ENCODE results near the gene TMEM130. TPM values are rescaled to one million over a fixed set of nuclear protein-coding genes. Genes with fewer than 3 reads are reported as not detected.
A peak's percentile ranks its signal among the peaks of the same experiment; 100 is the strongest.

TMEM130 gene
- total RNA-seq, 2 donors from 2014 or later = 1.1 TPM; not detected in 1

DNA sequence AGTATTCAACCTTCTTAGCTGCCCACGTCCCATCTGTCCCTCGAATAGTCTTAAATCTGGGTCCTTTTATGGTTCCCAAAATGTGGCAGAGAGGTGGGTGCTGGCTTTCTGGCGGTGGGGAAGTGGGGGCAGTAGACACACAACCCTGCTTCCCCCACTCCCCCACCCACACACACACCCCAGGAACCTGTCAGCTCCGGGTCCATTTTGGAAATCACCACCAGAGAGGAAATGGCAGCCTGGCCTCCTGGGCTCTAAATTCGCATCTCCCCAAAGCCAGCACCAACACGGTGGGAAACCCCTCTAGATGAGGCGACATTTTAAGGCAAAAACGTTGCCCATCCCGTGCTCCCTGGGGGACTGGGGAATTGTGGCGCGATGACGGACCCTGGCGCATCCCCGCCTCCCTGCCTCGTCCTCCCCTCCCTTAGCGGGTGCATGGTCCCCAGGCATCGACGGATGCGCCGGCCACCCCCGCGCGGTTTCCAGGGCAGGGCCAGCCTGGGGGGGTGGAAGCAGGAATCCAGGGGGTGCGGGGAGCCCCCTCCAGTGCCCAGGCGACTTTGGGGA, 702 bp downstream of the TMEM130 start:
- TF ChIP-seq CTCF (IDR thresholded peaks at IDR 0.05) = no peak
- no peak for DNase-seq (ENCODE audit: low spot score)
- H3K4me3 ChIP-seq = peak overlapping the region in 1 of 2 donors; percentile 52

GRCh38 chr7:98868450-98868849, 1.4 kb downstream of the TMEM130 start:
- Histone ChIP-seq H3K36me3 (no peaks in the 10 kb centered on the region), H3K27ac (no peak overlapping the region), H3K4me3 (no peak overlapping the region), H3K4me1 (peaks cover 0 to 21% of the 10 kb centered on the region in 2 donors), H3K27me3 (peaks cover 5% of the 10 kb centered on the region in 2 donors), H3K9me3 (no peaks in the 10 kb centered on the region)
- no peak for DNase-seq (ENCODE audit: low spot score)
- no peak for TF ChIP-seq CTCF (IDR thresholded peaks at IDR 0.05)

More for the DNA sequence above, 702 bp downstream of the TMEM130 start:
- H3K36me3 ChIP-seq = no peaks in the 10 kb centered on the region
- H3K27me3 ChIP-seq = peaks cover 5% of the 10 kb centered on the region in 2 donors
- no peak overlapping the region for H3K27ac ChIP-seq
- no peaks in the 10 kb centered on the region for H3K9me3 ChIP-seq
- peaks cover 0 to 21% of the 10 kb centered on the region in 2 donors for H3K4me1 ChIP-seq

DNA sequence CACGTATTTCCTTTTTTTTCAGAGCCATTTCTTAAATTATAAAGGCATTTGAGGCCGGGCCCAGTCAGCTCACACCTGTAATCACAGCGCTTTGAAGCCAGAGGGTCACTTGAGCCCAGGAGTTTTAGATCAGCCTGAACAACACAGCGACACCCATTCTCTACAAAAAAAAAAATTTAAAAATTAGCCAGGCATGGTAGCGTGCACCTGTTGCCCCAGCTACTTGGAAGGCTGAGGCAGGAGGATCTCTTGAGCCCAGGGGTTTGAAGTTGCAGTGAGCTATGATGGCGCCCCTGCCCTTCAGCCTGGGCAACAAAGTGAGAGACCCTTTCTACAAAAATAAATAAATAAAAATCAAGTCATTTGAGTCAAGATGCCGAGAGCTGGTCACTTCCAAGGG, 3.0 kb downstream of the TMEM130 start:
- H3K4me3 ChIP-seq = no peak overlapping the region
- DNase-seq (ENCODE audit: low spot score) = no peak
- H3K27me3 ChIP-seq = peaks cover 5% of the 10 kb centered on the region in 2 donors
- peaks cover 0 to 21% of the 10 kb centered on the region in 2 donors for H3K4me1 ChIP-seq
- no peaks in the 10 kb centered on the region for H3K36me3 ChIP-seq
- H3K27ac ChIP-seq = no peak overlapping the region
- H3K9me3 ChIP-seq = no peaks in the 10 kb centered on the region
- TF ChIP-seq CTCF (IDR thresholded peaks at IDR 0.05) = no peak

DNA sequence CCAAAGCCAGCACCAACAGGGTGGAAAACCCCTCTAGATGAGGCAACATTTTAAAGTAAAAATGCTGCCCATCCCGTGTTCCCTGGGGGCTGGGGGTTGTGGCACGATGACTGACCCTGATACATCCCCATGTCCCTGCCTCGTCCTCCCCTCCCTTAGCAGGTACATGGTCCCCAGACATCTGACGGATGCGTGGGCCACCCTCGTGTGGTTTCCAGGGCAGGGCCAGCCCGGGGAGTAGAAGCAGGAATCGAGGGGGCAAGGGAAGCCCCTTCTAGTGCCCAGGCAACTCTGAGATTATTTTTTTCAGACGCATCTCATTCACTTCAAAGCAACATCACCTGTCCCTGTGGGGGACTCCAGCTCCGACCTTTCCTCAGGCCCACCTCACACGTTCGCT, 3.5 kb downstream of the TMEM130 start:
- peaks cover 0 to 21% of the 10 kb centered on the region in 2 donors for H3K4me1 ChIP-seq
- TF ChIP-seq CTCF (IDR thresholded peaks at IDR 0.05) = no peak
- no peaks in the 10 kb centered on the region for H3K9me3 ChIP-seq
- H3K27me3 ChIP-seq = peaks cover 5% of the 10 kb centered on the region in 2 donors
- H3K36me3 ChIP-seq = no peaks in the 10 kb centered on the region
- no peak overlapping the region for H3K27ac ChIP-seq
- no peak for DNase-seq (ENCODE audit: low spot score)
- H3K4me3 ChIP-seq = no peak overlapping the region

GRCh38 chr7:98864731-98865453, 4.9 kb downstream of the TMEM130 start:
- H3K27me3 ChIP-seq = peaks cover 5% of the 10 kb centered on the region in 2 donors
- H3K36me3 ChIP-seq = no peaks in the 10 kb centered on the region
- TF ChIP-seq CTCF (IDR thresholded peaks at IDR 0.05) = no peak

More at GRCh38 chr7:98864731-98865453, 4.9 kb downstream of the TMEM130 start:
- Histone ChIP-seq H3K27ac (no peak overlapping the region), H3K4me1 (peaks cover 0 to 13% of the 10 kb centered on the region in 2 donors), H3K4me3 (no peak overlapping the region), H3K9me3 (no peaks in the 10 kb centered on the region)
- no peak for DNase-seq (ENCODE audit: low spot score)
